ENCODE data around the gene ATP2B3. TPM values are rescaled to one million over a fixed set of nuclear protein-coding genes. Genes with fewer than 3 reads are reported as not detected.

ATP2B3 gene
- total and polyA plus RNA-seq, 9 of the 15 experiments (the other 6 are each of a cell fraction or from before 2014, with no cell fraction given) = 0.04 TPM; not detected in 8

- TF ChIP-seq ARID4B (CRISPR knock-in tag; IDR thresholded peaks at IDR 0.05) (peak; percentile 89; the same call in 1 of the 2 replicates), NFRKB (IDR thresholded peaks at IDR 0.05; ENCODE audit: low read depth) (no peak), ZBTB11 (CRISPR knock-in tag; IDR thresholded peaks at IDR 0.05) (peak in 1 of 3 experiments; percentile 58; a peak in 1 of 6 replicates), MED1 (CRISPR knock-in tag; IDR thresholded peaks at IDR 0.05; ENCODE audit: borderline replicate concordance) (no peak), STAT5A (IDR thresholded peaks at IDR 0.05; ENCODE audit: borderline replicate concordance, low read length) (no peak), ZNF75A (CRISPR knock-in tag; IDR thresholded peaks at IDR 0.05) (no peak), ZNF217 (CRISPR knock-in tag; IDR thresholded peaks at IDR 0.05) (no peak), ZNF121 (CRISPR knock-in tag; conservative IDR thresholded peaks at IDR 0.05) (no peak), CEBPB (tag; IDR thresholded peaks at IDR 0.05) (no peak), SAP30 (IDR thresholded peaks at IDR 0.05; ENCODE audit: borderline replicate concordance, insufficient read depth, low read depth, low read length, poor library complexity, severe bottlenecking) (peak; percentile 97)
- TF ChIP-seq, protein P1, sequence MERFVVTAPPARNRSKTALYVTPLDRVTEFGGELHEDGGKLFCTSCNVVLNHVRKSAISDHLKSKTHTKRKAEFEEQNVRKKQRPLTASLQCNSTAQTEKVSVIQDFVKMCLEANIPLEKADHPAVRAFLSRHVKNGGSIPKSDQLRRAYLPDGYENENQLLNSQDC (CRISPR knock-in tag; IDR thresholded peaks at IDR 0.05) = no peak
- TF ChIP-seq, protein P2, sequence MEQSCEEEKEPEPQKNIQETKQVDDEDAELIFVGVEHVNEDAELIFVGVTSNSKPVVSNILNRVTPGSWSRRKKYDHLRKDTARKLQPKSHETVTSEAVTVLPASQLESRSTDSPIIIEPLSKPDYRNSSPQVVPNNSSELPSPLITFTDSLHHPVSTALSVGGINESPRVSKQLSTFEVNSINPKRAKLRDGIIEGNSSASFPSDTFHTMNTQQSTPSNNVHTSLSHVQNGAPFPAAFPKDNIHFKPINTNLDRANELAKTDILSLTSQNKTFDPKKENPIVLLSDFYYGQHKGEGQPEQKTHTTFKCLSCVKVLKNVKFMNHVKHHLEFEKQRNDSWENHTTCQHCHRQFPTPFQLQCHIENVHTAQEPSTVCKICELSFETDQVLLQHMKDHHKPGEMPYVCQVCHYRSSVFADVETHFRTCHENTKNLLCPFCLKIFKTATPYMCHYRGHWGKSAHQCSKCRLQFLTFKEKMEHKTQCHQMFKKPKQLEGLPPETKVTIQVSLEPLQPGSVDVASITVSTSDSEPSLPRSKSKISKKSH (CRISPR knock-in tag; IDR thresholded peaks at IDR 0.05) = no peak
- TF ChIP-seq, protein P3, sequence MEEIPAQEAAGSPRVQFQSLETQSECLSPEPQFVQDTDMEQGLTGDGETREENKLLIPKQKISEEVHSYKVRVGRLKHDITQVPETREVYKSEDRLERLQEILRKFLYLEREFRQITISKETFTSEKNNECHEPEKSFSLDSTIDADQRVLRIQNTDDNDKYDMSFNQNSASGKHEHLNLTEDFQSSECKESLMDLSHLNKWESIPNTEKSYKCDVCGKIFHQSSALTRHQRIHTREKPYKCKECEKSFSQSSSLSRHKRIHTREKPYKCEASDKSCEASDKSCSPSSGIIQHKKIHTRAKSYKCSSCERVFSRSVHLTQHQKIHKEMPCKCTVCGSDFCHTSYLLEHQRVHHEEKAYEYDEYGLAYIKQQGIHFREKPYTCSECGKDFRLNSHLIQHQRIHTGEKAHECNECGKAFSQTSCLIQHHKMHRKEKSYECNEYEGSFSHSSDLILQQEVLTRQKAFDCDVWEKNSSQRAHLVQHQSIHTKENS (CRISPR knock-in tag; IDR thresholded peaks at IDR 0.05) = no peak
- TF ChIP-seq, protein P4, sequence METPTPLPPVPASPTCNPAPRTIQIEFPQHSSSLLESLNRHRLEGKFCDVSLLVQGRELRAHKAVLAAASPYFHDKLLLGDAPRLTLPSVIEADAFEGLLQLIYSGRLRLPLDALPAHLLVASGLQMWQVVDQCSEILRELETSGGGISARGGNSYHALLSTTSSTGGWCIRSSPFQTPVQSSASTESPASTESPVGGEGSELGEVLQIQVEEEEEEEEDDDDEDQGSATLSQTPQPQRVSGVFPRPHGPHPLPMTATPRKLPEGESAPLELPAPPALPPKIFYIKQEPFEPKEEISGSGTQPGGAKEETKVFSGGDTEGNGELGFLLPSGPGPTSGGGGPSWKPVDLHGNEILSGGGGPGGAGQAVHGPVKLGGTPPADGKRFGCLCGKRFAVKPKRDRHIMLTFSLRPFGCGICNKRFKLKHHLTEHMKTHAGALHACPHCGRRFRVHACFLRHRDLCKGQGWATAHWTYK (CRISPR knock-in tag; IDR thresholded peaks at IDR 0.05) = no peak
These were observed 47.5 kb upstream of the ATP2B3 start (continued) for GRCh38 chrX:153469811-153470410.

All from K562 (cell line).